Measurements from ENCODE around the gene SBDS. TPM values are rescaled to one million over a fixed set of nuclear protein-coding genes. Genes with fewer than 3 reads are reported as not detected.
"Not testable (repeated sequence)": the region's sequence is repeated elsewhere in the genome, so short reads cannot be mapped to it uniquely, and the experiment has no call there.

Gene SBDS
- total and polyA plus RNA-seq, 3 donors from 2014 or later = 54.3 to 92.2 (median 64.6) TPM

DNA sequence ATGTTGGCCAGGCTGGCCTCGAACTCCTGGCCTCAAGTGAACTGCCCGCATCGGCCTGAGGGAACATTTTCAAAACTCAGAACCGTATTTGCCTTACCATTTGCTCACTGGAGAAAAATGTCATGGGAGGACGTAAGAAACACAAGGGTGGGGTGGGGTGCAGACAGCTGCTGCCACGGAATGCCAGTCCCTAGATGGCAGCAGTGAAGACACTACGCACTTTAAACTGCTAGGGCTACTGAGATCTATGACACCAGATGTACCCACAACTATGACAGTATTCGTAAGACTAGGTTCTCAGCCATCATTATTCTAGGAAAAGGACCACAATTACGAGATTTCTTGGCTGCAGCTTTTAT lies 716 bp downstream of the SBDS start:
- peak overlapping the region; percentile 81 to 89 for H3K4me3 ChIP-seq
- TF ChIP-seq, protein P1, sequence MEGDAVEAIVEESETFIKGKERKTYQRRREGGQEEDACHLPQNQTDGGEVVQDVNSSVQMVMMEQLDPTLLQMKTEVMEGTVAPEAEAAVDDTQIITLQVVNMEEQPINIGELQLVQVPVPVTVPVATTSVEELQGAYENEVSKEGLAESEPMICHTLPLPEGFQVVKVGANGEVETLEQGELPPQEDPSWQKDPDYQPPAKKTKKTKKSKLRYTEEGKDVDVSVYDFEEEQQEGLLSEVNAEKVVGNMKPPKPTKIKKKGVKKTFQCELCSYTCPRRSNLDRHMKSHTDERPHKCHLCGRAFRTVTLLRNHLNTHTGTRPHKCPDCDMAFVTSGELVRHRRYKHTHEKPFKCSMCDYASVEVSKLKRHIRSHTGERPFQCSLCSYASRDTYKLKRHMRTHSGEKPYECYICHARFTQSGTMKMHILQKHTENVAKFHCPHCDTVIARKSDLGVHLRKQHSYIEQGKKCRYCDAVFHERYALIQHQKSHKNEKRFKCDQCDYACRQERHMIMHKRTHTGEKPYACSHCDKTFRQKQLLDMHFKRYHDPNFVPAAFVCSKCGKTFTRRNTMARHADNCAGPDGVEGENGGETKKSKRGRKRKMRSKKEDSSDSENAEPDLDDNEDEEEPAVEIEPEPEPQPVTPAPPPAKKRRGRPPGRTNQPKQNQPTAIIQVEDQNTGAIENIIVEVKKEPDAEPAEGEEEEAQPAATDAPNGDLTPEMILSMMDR (IDR thresholded peaks at IDR 0.05) = peak in 1 of 3 experiments; percentile 10
- intact Hi-C loops (cut with DNase I; ENCODE audit: low total_unique reads); H3K27me3 ChIP-seq; H3K9me3 ChIP-seq; H3K4me1 ChIP-seq; H3K36me3 ChIP-seq (ENCODE audit: low read depth, missing control alignments): not testable (repeated sequence)
- DNase-seq = peak; percentile 73
- peak overlapping the region; percentile 88 to 95 for H3K27ac ChIP-seq
- 0% methylated on average over 9 of the region's 9 CpGs for WGBS, 2 donors

DNA sequence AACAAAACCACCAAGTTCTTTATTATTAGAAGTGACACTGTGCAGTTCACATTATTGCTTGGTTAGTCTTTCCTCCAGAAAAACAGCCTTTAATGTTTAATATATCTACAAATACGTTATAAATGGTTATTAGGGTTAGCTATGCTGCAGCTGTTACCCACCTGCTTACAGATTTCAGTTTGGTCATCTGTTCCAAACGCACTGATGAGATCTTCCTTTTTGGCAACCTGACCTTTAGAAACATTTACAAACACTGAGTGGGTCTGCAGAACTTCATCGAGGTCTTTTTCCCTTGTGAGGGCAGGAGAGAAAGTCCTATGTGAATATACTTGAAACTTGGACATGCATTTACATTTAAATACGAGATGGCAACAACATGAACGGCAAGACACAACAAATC lies 1.3 kb downstream of the SBDS start:
- H3K9me3 ChIP-seq; H3K4me1 ChIP-seq; intact Hi-C loops (cut with DNase I; ENCODE audit: low total_unique reads); H3K36me3 ChIP-seq (ENCODE audit: low read depth, missing control alignments); DNase-seq; H3K27me3 ChIP-seq: not testable (repeated sequence)
- 37 to 41% methylated on average over 5 of the region's 5 CpGs for WGBS, 2 donors
- Histone ChIP-seq H3K4me3 (peak overlapping the region; percentile 81 to 89), H3K27ac (peak overlapping the region in 1 of 2 donors; percentile 95)

DNA sequence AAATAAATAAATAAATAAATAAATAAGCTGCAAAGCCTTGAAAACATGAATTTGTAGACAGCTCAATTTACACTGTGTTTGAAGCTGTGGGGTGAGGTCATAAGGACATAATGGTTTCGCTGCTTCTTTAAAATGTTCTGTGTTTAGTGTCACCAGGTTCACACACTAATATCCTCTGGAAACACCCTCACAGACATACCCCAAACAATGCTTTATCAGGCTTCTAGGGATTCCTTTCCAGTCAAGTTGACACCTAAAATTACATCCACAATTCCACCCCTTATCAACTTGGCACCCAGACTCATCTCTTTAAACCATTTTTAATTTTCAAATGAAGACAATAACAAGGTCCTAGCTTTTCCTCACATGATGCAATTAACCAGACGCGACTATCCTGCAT lies 5.8 kb downstream of the SBDS start:
- H3K36me3 ChIP-seq (ENCODE audit: low read depth, missing control alignments); H3K4me3 ChIP-seq; H3K27me3 ChIP-seq; intact Hi-C loops (cut with DNase I; ENCODE audit: low total_unique reads); H3K9me3 ChIP-seq; DNase-seq; H3K4me1 ChIP-seq; H3K27ac ChIP-seq: not testable (repeated sequence)
- 96 to 100% methylated on average over 1 of the region's 3 CpGs for WGBS, 2 donors

DNA sequence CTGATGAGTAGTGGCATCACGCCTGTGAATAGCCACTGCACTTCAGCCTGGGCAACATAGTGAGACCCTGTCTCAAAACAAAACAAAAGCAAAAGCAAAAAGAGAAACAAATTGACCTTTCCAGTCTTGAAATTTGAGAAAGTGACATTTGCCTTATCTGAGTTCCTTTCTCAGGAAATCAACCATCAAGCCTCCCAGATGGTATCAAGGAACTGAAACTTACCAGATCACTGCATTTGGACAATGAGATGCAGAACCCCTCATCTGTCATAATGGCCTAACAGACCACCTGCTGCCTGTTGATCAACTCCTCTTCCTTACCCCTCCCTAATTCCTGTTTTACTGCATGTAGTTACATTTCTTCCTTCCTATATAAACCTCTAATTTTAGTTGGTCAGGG lies 15.1 kb downstream of the SBDS start:
- intact Hi-C loops (cut with DNase I; ENCODE audit: low total_unique reads); H3K4me1 ChIP-seq; DNase-seq; H3K27me3 ChIP-seq; H3K36me3 ChIP-seq (ENCODE audit: low read depth, missing control alignments); H3K4me3 ChIP-seq; H3K9me3 ChIP-seq; H3K27ac ChIP-seq: not testable (repeated sequence)
- 94 to 100% methylated on average over 1 of the region's 1 CpG for WGBS, 2 donors

DNA sequence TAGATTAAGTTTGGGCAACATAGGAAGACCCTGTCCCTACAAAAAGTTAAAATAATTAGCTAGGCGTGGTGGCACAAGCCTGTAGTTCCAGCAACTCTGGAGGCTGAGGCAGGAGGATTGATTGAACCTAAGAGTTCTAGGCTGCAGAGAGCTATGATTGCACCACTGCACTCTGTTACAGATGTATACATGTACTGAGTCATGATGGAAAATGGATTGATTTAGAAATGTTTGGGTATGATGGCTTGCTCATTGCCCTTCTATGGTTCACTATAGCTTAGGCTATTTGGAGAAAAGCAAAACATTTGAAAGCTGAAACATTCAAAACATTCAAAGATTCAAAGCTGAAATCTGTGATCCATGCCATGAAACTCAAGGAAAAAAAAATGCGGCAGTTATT lies 16.4 kb downstream of the SBDS start:
- DNase-seq; H3K36me3 ChIP-seq (ENCODE audit: low read depth, missing control alignments); H3K4me1 ChIP-seq; H3K27ac ChIP-seq; H3K27me3 ChIP-seq; H3K9me3 ChIP-seq; H3K4me3 ChIP-seq; intact Hi-C loops (cut with DNase I; ENCODE audit: low total_unique reads): not testable (repeated sequence)
- WGBS, 2 donors = 90 to 92% methylated on average over 2 of the region's 2 CpGs

DNA sequence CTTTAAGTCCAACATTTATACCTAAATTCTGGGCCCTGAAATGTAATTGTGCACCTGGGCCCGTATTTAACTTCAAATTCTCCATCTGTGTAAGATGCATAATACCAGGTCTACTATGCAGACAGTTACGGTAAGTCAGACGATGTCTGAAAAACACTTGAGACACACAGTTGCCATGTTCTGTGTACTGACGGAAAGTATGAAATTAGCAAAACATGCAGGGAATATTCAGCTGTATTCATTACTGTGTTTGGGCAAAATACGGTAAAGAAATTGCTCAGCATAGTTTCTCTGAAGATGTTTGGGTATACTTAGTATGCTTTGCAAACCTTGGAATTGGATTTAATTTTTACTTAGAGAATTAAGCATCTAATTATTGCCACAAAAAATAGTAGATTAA lies 17.1 kb downstream of the SBDS start:
- DNase-seq; H3K36me3 ChIP-seq (ENCODE audit: low read depth, missing control alignments): not testable (repeated sequence)
- 84 to 100% methylated on average over 1 to 5 of the region's 5 CpGs for WGBS, 2 donors

DNA sequence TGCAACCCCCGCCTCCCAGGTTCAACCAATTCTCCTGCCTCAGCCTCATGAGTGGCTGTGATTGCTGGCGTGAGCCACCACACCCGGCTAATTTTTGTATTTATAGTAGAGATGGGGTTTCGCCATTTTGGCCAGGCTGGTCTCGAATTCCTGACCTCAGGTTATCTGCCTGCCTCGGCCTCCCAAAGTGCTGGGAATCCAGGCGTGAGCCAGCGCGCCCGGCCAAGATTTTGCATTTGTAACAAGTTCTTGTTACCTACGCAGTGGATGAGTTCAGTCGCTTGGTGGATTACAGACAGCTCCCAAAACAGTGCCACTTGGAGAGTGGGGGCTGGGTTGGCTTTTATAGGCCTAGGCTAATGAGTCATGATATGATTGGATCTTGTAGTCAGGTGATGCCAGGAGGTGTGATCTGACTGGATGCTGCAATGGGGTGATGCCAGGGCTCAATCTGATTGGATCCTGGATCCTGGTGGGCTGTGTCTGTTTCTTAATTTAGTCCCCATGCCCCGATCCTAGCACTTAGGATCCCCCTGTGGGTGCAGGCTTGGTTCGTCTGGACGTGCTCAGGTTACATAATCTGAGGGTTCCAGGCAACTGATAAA lies 20.3 kb downstream of the SBDS start:
- WGBS, 2 donors = 50 to 56% methylated on average over 13 to 15 of the region's 15 CpGs

More for the DNA sequence above, 17.1 kb downstream of the SBDS start:
- H3K4me1 ChIP-seq; H3K27me3 ChIP-seq; intact Hi-C loops (cut with DNase I; ENCODE audit: low total_unique reads); H3K27ac ChIP-seq; H3K4me3 ChIP-seq; H3K9me3 ChIP-seq: not testable (repeated sequence)

More for the DNA sequence above, 20.3 kb downstream of the SBDS start:
- no peaks in the 10 kb centered on the region for H3K9me3 ChIP-seq
- H3K4me3 ChIP-seq = peak overlapping the region; percentile 21 to 37
- no peaks in the 10 kb centered on the region for H3K27me3 ChIP-seq
- intact Hi-C loops (cut with DNase I; ENCODE audit: low total_unique reads) = no loop called here
- no peaks in the 10 kb centered on the region for H3K36me3 ChIP-seq (ENCODE audit: low read depth, missing control alignments)
- no peaks in the 10 kb centered on the region for H3K4me1 ChIP-seq
- TF ChIP-seq, protein P1 (IDR thresholded peaks at IDR 0.05) = no peak
- no peak for TF ChIP-seq POLR2A (IDR thresholded peaks at IDR 0.05)
- DNase-seq = peak; percentile 75
- no peak overlapping the region for H3K27ac ChIP-seq
